GM19043 (cell line): ENCODE results near the gene AEBP1.
A peak's percentile ranks its signal among the peaks of the same experiment; 100 is the strongest.

Experiments used
- ATAC-seq: cut with Tn5 transposase; IDR thresholded peaks from one replicate; pipeline ENCODE4 v1.9.1; 2021; ENCODE audit warnings: low read depth; ENCODE audit not compliant: unreplicated experiment

Gene AEBP1

DNA sequence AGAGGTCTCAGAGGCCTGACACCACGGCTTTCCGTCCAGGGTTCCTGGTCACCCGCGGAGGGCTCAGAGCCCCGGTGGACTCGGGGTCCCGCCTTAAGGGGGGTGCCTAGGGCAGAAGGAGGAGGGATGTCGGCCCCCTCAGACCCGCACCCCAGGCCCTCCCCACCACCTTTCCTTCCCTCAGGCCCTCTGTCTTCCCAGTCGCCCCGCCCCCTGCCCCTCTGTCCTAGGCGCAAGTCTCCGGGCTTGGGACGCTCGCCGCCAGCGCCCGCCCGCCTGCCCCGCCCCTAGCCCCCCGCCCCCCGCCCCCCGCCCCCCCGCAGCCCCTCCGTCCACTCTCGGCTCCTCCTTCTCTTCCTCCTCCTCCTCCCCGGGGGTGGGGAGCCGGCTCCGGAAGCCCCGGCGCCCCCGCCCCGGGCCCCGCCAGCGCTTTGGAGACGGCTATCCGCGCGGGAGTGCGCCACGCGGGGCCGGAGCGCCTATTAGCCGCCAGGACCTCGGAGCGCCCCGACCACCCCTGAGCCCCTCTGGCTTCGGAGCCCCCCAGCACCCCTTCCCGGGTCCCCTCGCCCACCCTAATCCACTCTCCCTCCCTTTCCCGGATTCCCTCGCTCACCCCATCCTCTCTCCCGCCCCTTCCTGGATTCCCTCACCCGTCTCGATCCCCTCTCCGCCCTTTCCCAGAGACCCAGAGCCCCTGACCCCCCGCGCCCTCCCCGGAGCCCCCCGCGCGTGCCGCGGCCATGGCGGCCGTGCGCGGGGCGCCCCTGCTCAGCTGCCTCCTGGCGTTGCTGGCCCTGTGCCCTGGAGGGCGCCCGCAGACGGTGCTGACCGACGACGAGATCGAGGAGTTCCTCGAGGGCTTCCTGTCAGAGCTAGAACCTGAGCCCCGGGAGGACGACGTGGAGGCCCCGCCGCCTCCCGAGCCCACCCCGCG lies at the start of gene AEBP1:
Gene AEBP1, plus strand, starts transcription at position 423 of the 937 bp plus-strand sequence. Its CDS starts 321 bp downstream, at position 744.
- no peak for ATAC-seq

- no peak for ATAC-seq
Measured at GRCh38 chr7:44056681-44057080, 47.5 kb upstream of the AEBP1 start.

GRCh38 chr7:44057181-44057848 lies 46.8 kb upstream of the AEBP1 start:
- ATAC-seq, result no peak

- ATAC-seq, result peak; percentile 37
Measured at GRCh38 chr7:44057849-44058758, 46.0 kb upstream of the AEBP1 start.

DNA sequence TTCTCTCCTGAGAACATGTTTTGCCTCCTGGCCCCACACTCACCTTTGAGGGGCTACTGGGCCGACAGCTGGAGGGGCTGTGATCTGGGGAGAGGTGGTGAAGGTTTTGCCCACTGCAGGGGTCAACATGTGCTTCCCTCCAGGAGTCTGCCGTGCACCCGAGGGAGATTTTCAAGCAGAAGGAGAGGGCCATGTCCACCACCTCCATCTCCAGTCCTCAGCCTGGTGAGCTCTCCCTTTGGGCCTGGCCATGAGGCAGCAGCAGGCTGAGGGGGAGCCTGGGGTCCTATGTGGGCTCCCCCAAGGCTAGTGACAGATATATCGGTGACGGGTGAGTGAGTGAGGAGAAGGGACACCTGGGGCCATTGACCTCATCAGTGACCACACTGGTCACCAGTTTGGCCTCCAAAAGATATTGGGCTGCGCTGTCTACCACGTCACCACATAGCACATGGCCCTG lies 45.4 kb upstream of the AEBP1 start:
- ATAC-seq, result peak; percentile 20

GRCh38 chr7:44059219-44060090 lies 44.7 kb upstream of the AEBP1 start:
- peak; percentile 45 for ATAC-seq

DNA sequence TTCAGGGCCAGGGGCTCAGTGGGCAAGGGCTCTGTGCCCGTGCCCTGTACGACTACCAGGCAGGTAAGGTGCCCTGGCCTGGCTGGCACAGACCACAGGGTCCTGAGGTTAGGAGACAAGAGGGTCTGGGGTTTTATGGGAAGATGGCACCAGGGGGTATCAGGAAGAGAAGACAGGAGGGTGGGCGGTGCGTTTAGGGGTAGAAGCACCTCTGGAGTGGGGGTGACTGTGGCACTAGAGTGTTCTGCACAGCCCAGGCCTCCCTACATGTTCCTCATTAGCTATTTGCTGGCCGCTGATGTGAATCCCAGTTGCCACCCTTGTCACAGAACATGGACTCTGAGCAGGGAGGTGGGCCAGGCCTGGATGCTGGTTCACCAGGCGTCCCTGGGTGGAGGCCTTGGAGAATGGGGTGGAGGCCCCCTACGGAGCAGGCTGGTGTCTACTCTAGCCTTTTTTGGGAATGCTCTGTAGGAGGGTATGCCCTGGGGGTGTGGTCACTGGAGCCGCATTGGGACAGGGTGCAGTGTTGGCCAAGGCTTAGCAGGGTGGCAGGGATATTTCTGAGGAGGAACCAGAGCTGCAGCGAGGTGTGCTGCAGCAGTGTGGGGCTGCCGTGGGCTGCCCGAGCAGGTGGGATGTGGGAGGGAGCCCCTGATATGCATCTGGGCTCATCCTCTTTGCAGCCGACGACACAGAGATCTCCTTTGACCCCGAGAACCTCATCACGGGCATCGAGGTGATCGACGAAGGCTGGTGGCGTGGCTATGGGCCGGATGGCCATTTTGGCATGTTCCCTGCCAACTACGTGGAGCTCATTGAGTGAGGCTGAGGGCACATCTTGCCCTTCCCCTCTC lies 43.8 kb upstream of the AEBP1 start:
- no peak for ATAC-seq

DNA sequence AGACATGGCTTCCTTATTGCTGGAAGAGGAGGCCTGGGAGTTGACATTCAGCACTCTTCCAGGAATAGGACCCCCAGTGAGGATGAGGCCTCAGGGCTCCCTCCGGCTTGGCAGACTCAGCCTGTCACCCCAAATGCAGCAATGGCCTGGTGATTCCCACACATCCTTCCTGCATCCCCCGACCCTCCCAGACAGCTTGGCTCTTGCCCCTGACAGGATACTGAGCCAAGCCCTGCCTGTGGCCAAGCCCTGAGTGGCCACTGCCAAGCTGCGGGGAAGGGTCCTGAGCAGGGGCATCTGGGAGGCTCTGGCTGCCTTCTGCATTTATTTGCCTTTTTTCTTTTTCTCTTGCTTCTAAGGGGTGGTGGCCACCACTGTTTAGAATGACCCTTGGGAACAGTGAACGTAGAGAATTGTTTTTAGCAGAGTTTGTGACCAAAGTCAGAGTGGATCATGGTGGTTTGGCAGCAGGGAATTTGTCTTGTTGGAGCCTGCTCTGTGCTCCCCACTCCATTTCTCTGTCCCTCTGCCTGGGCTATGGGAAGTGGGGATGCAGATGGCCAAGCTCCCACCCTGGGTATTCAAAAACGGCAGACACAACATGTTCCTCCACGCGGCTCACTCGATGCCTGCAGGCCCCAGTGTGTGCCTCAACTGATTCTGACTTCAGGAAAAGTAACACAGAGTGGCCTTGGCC lies 43.0 kb upstream of the AEBP1 start:
- no peak for ATAC-seq

GRCh38 chr7:44061645-44062179 lies 42.4 kb upstream of the AEBP1 start:
- ATAC-seq, result no peak

GRCh38 chr7:44062180-44062902 lies 41.8 kb upstream of the AEBP1 start:
- no peak for ATAC-seq

DNA sequence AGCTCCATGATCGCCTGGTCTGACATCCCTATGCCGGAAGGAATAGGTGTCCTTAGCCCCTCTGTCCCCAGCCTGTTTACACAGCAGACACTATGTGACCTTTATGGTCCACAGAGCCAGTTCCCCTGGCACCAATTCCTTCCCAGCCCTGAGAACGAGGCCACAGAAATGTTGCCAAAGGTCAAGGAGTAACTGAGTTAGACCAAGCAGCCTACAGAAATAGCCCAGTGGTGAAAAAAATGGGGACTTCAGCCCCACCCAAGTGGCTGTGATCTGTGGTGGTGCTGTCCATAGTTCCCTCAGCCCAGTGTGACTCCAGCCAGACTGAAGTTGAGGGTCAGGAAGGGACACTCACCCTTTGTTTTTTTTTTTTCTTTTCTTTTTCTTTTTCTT lies 41.2 kb upstream of the AEBP1 start:
- ATAC-seq, result no peak

DNA sequence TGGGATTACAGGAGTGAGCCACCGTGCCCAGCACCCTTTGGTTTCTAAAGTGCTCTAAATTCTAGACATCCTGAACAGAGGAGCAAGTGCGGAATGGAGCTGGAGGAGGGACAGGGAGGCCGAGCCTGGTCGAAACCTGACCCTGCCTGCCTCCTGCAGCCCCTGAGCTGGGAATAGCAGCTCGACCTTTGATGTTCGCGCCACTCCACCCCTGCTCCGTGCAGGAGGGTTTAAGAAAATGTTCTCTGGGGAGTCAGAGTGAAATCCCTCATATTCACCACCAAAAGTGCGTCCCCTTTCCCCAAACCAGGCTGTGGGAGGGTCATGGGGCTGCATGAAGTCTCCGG lies 40.6 kb upstream of the AEBP1 start:
- ATAC-seq, result no peak

GRCh38 chr7:44063894-44064651 lies 40.1 kb upstream of the AEBP1 start:
- ATAC-seq, result no peak

GRCh38 chr7:44064791-44065430 lies 39.2 kb upstream of the AEBP1 start:
- ATAC-seq, result no peak

DNA sequence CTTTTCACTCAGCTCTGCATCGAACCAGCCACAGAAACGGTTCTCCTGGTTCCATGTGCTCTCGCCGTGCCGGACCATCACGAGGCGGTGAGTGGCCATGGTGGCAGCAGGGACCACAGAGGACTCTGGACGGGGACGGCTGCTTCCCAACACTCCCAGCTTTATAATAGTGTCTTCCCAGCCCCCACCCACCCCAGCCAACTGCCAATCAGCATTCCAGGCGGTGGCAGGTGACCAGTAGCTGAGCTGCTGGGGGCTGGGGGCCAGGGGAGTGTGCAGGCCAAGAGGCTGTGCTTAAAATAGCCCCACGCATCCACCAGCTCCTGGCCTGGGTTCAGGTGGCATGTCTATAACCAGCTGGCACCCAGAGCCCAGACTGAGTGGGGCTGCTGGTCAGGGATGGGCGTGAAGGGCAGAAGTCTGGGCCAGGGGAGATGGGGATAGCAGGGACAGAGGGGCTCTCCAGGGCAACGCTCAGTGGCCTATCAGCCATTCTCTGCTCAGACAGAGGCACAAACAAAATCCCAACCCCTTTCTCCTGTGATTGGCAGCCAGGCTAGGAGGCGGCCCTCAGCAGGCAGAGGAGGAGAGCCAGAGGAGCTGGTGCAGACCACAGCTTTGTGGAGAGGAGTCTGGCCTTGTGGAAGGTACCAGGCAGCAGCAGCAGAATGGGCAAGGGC lies 38.6 kb upstream of the AEBP1 start, which contains the start of gene PGAM2:
Gene PGAM2, minus strand, starts transcription at position 137 of the 680 bp plus-strand sequence. Its CDS starts 38 bp downstream, at position 99.
- no peak for ATAC-seq

DNA sequence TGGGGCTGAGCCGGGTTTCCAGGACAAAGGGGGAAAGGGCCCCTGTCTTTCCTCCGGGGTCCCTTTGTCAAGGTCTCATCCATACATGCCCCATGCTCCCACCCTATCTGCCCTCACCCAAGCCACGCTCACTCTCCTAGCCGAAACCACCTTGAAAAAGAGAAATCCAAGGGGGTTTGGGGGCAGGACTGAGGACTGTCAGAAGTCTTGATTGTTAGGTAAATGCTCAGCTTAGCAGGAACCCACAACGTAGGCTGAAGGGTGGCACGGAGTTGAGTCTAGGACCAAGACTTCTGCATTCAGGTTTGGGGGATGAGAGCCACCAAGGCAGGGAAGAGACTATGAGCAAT lies 38.1 kb upstream of the AEBP1 start:
- no peak for ATAC-seq
